Uterus (tissue), 4 donors: Measurements from ENCODE around the gene CSE1L. TPM values are rescaled to one million over a fixed set of nuclear protein-coding genes. Genes with fewer than 3 reads are reported as not detected.

Source experiments
- DNase-seq, 2 donors: peaks; one replicate each; pipeline ENCODE4 v3.0.0-alpha.2; 2019 to 2020
- H3K27ac ChIP-seq, 2 donors: fragments of 200-600 bp; sonication (generic); 1 replicate in 1 of 2; 2 replicates in 1 of 2; pipeline ENCODE4 v1.5.1; 2016 to 2018
- H3K27me3 ChIP-seq, 2 donors: fragments of 200-600 bp; sonication (generic); one replicate each; pipeline ENCODE4 v1.5.1; 2018 to 2019; ENCODE audit warnings: control low read depth in 1 of 2
- H3K36me3 ChIP-seq, 2 donors: fragments of 200-600 bp; sonication (generic); one replicate each; pipeline ENCODE4 v1.5.1; 2019; ENCODE audit warnings: control low read depth in 1 of 2
- H3K4me1 ChIP-seq, 2 donors: fragments of 200-600 bp; sonication (generic); one replicate each; pipeline ENCODE4 v1.5.1; 2018 to 2019; ENCODE audit warnings: control low read depth in 1 of 2
- H3K4me3 ChIP-seq, 2 donors: fragments of 200-600 bp; sonication (generic); 1 replicate in 1 of 2; 2 replicates in 1 of 2; pipeline ENCODE4 v1.5.1; 2018 to 2019; ENCODE audit warnings: mild to moderate bottlenecking in 1 of 2
- H3K9me3 ChIP-seq, 2 donors: fragments of 200-600 bp; sonication (generic); one replicate each; pipeline ENCODE4 v1.5.1; 2019; ENCODE audit warnings: control low read depth in 1 of 2
- POLR2A ChIP-seq, 2 donors: fragments of 450-650 bp; IDR thresholded peaks; one replicate each; pipeline ENCODE4 v1.6.1; 2016; ENCODE audit warnings: antibody characterized with exemption in 2 of 2, mild to moderate bottlenecking in 1 of 2, moderate library complexity in 1 of 2
- intact Hi-C: fragments of 100-400 bp; cut with DNase I; formaldehyde crosslinking; loops from one replicate; pipeline ENCODE4 v1.15.1; 2023; ENCODE audit warnings: low total_unique reads
- small RNA-seq: library from RNA; depleted of rRNA; stranded (forward); fragments of <200 nt; gene quantifications from one replicate; pipeline ENCODE3, GENCODE V24; 2016
- total RNA-seq, 4 donors: library from RNA; depleted of rRNA in 3 of 4; stranded (reverse); fragments of >200 nt in 3 of 4; gene quantifications; one replicate each; pipeline versions ENCODE4 v1.1.0 to v1.2.4, GENCODE V29; 2014 to 2023
- TF ChIP-seq, protein P1 (sequence below), 4 experiments: fragments of 200-600 bp in 2 of 4; fragments of 450-650 bp in 2 of 4; sonication (generic) in 2 of 4; IDR thresholded peaks; one replicate each; pipeline ENCODE4 v1.5.1; 2016 to 2019; ENCODE audit warnings: antibody characterized with exemption in 4 of 4, mild to moderate bottlenecking in 2 of 4, moderate library complexity in 1 of 4
- donor health status: DM: yes; HTN: yes; CAD: no.

Gene CSE1L
- total RNA-seq, 4 donors from 2014 or later: 49.2 to 104 (median 57.6) TPM

- DNase-seq: no peak
Observed at GRCh38 chr20:49138431-49138830, 92.3 kb downstream of the CSE1L start.

DNA sequence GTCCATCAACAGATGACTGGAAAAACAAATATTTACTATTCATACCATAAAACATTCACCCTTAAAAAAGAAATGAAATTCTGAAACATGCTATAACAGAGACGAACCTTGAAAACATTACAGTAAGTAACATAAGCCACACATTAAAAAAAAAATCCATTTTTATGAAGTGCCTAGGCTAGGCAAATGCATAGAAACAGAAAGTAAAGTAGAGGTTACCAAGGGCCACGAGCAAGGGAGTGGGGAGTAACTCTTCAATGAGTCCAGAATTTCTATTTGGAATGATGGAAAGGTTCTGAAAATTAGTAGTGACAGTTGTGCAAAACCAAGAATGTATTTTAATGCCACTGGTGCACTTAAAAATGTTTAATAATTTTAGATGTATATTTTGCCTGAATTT is 94.3 kb downstream of the CSE1L start:
- DNase-seq: no peak
- Histone ChIP-seq H3K9me3 (no peaks in the 10 kb centered on the region), H3K27me3 (no peaks in the 10 kb centered on the region), H3K4me3 (no peak overlapping the region), H3K36me3 (no peaks in the 10 kb centered on the region), H3K27ac (no peak overlapping the region), H3K4me1 (no peaks in the 10 kb centered on the region)
- intact Hi-C loops: no loop called here
- no peak for TF ChIP-seq POLR2A (IDR thresholded peaks at IDR 0.05)

More at GRCh38 chr20:49138431-49138830, 92.3 kb downstream of the CSE1L start:
- no peaks in the 10 kb centered on the region for H3K27me3 ChIP-seq
- no peaks in the 10 kb centered on the region for H3K9me3 ChIP-seq
- no peak overlapping the region for H3K4me3 ChIP-seq
- TF ChIP-seq, protein P1, sequence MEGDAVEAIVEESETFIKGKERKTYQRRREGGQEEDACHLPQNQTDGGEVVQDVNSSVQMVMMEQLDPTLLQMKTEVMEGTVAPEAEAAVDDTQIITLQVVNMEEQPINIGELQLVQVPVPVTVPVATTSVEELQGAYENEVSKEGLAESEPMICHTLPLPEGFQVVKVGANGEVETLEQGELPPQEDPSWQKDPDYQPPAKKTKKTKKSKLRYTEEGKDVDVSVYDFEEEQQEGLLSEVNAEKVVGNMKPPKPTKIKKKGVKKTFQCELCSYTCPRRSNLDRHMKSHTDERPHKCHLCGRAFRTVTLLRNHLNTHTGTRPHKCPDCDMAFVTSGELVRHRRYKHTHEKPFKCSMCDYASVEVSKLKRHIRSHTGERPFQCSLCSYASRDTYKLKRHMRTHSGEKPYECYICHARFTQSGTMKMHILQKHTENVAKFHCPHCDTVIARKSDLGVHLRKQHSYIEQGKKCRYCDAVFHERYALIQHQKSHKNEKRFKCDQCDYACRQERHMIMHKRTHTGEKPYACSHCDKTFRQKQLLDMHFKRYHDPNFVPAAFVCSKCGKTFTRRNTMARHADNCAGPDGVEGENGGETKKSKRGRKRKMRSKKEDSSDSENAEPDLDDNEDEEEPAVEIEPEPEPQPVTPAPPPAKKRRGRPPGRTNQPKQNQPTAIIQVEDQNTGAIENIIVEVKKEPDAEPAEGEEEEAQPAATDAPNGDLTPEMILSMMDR (IDR thresholded peaks at IDR 0.05): no peak
- TF ChIP-seq POLR2A (IDR thresholded peaks at IDR 0.05): no peak
- no peaks in the 10 kb centered on the region for H3K36me3 ChIP-seq
- H3K27ac ChIP-seq: no peak overlapping the region
- H3K4me1 ChIP-seq: no peaks in the 10 kb centered on the region
- intact Hi-C loops: no loop called here

DNA sequence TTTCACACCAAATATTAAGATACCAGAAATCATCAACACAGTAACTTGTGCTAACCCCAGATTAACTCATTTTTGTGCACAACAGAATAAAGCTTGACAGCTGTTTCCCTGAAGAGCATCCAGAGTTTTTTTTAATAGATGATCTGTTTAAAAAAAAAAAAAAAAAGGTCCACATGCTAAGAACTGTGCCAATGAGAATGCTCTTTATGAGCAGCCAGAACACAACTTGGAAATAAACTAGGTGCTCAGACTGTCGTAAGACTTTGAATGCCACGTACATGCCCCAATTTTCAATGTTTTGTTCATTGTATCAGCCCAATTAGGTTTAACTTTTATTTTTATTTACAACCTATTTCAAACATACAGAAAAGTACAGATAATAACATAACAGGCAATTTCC is 94.7 kb downstream of the CSE1L start:
- H3K27ac ChIP-seq: no peak overlapping the region
- no peaks in the 10 kb centered on the region for H3K36me3 ChIP-seq
- H3K4me1 ChIP-seq: no peaks in the 10 kb centered on the region
- DNase-seq: no peak
- H3K4me3 ChIP-seq: no peak overlapping the region
- H3K27me3 ChIP-seq: no peaks in the 10 kb centered on the region
- TF ChIP-seq, protein P1 (IDR thresholded peaks at IDR 0.05): no peak
- TF ChIP-seq POLR2A (IDR thresholded peaks at IDR 0.05): no peak
- no peaks in the 10 kb centered on the region for H3K9me3 ChIP-seq
- intact Hi-C loops: no loop called here

Small RNA genes lying within 50 kb of the gene (small RNA-seq; reads per million reads assigned to genes)
- gene SNAP23P1: not detected

Other genes starting within 250 kb of the CSE1L start
- gene PREX1, start 218.3 kb upstream of the CSE1L start, total RNA-seq: 10 to 100 TPM in 2 of 4 donors, 1 to 10 TPM in 2; 3.6 to 19.7 (median 11.3) TPM
- 10 to 100 TPM; 22.0 to 33.7 (median 27.0) TPM for gene ARFGEF2, start 124.6 kb upstream of the CSE1L start, total RNA-seq
- 10 to 100 TPM; 52.6 to 97.1 (median 73.3) TPM for gene STAU1, start 142.0 kb downstream of the CSE1L start, total RNA-seq
- gene DDX27, start 173.1 kb downstream of the CSE1L start, total RNA-seq: 10 to 100 TPM; 11.8 to 35.8 (median 26.5) TPM
- gene ZNFX1, start 231.7 kb downstream of the CSE1L start, total RNA-seq: 10 to 100 TPM; 20.0 to 46.2 (median 26.3) TPM